ENCODE results near the gene DGKG.

Gene DGKG

GRCh38 chr3:186318135-186318534, 43.9 kb downstream of the DGKG start:
- DNase-seq (ENCODE audit: low read depth in 2 of 2) = no peak

DNA sequence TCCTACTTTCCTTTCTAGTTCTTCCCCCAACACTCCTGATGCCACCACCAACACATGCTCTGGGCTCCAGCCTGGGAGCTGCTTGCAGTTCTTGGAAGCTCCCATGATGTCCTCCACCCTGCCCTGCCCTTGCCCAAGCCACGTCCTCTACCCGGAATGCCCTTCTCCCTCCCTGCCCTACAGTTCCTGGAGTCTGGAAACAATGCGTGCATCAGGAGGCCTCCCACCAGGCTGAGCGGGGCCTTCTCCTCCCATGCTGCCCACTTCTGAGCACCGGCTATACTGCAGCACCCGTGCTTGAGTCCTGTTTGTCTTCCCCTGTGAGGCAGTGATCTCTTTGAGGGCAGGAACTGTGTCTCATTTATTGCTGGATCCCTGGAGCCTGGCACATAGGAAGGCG, 44.6 kb downstream of the DGKG start:
- DNase-seq (ENCODE audit: low read depth in 2 of 2) = no peak

DNA sequence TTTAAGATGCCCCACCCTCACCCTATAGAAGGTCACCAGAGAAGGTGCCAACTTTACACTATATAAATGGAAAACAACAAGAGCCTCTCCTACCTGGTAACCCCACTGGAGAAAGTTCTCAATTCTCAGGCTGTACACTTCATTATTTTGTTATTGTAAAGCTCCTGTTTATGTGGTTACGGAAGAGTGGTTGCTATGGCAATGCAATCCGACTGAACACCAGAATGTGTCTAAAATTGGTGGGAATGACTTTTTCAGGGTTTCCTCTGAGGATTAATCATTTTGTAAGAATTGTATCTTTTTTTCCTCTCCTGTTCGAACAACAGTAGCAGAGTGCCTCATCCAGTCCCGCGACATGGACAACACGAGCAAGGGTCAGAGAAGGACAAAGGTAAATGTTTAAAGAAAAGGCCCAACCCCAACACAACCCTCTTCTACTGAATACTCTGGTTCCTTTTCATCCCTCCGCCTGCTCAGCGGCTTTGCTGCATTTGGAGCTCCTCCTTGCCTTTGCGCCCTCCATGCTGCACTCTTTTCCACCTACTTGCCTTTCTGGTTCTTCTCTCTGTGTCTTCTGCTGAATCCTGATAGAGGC, 45.3 kb downstream of the DGKG start:
- DNase-seq (ENCODE audit: low read depth in 2 of 2) = no peak

GRCh38 chr3:186315581-186316354, 46.3 kb downstream of the DGKG start:
- DNase-seq (ENCODE audit: low read depth in 2 of 2) = no peak

GRCh38 chr3:186314896-186315295, 47.1 kb downstream of the DGKG start:
- DNase-seq (ENCODE audit: low read depth in 2 of 2) = no peak

GRCh38 chr3:186311441-186311840, 50.6 kb downstream of the DGKG start:
- no peak for DNase-seq (ENCODE audit: low read depth in 2 of 2)

DNA sequence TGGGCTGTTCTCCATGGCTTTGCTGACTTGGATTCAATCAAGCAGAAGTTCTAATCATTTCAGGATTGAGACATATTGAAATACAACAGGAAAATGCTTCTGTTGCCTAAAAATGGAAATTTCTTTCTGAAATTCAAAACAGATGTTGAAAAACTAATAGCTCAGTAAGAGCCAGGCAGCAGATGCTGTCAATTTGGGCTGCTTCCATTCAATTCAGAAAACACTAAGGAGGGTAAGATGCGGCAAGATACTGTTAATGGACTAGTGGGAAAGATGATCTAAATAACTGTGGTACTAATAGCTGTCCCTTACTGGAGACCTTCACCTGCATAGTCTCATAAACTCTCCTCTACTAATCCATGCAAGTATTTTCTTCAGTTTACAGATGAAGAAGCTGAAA, 53.5 kb downstream of the DGKG start:
- DNase-seq (ENCODE audit: low read depth in 2 of 2) = no peak

- DNase-seq (ENCODE audit: low read depth in 2 of 2) = no peak
Measured at GRCh38 chr3:186307594-186308221, 54.3 kb downstream of the DGKG start.

- no peak for DNase-seq (ENCODE audit: low read depth in 2 of 2)
Measured at GRCh38 chr3:186305286-186305685, 56.7 kb downstream of the DGKG start.

- DNase-seq (ENCODE audit: low read depth in 2 of 2) = no peak
Measured at GRCh38 chr3:186303965-186304364, 58.1 kb downstream of the DGKG start.

GRCh38 chr3:186299327-186299726, 62.7 kb downstream of the DGKG start:
- no peak for DNase-seq (ENCODE audit: low read depth in 2 of 2)

DNA sequence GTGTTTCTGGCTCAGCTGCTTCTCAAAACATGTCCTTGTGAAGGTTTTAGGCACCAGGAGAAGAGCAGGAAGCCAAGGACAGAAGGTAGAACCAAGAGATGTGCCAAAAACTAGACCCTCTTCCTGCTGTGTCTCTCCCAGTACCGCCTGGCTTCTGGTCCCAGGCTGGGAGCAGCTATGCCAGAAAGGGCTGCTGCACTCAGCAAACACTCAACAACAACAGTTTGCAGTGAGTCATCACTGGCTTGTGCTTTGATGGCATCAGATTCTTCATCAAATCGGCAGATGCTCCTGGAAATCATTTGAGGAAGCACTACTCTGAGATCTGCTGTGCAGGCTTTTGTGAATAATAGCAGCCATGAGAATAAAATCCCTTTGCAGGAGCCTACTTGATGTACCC, 63.2 kb downstream of the DGKG start:
- DNase-seq (ENCODE audit: low read depth in 2 of 2) = no peak

DNA sequence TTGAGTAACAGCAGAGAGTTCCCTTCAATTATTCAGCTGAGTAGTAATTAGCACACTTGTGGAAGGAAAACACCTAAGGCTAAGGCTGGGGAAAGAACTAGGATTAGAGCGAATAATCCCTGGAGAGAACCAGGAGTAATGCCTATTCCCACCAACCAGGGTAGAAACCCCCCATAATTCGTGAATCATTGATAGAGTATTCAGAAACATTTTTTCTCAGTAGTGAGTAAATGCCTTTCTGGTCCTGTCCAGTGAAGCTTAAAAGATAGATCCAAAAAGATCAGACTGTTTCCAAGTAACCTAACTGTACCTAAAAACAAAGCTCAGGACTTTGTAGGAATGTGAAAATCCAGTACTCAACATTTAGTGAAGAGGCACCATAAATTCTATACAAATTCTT, 71.2 kb downstream of the DGKG start:
- no peak for DNase-seq (ENCODE audit: low read depth in 2 of 2)

GRCh38 chr3:186287711-186288110, 74.3 kb downstream of the DGKG start:
- no peak for DNase-seq (ENCODE audit: low read depth in 2 of 2)

- no peak for DNase-seq (ENCODE audit: low read depth in 2 of 2)
Measured at GRCh38 chr3:186286114-186286513, 75.9 kb downstream of the DGKG start.

DNA sequence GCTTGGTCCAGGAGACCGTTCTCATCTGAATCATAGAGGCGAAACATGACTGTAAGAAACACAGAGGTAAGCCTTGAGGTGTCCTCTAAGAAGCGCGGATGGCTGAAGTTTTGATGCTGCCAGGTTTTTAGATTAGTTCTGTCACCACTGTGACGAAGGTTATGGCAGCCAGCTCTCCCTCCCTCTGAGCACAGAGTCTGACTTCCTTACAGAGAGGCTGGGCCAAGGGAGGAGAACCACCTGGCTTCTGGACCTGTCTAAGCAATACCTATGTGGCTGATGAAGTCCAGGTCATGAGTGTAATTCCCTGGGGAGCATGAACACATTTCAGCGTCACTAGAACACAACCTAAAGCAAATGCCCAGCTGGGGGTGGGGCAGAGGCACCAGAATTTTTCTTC, 77.4 kb downstream of the DGKG start:
- DNase-seq (ENCODE audit: low read depth in 2 of 2) = no peak

DNA sequence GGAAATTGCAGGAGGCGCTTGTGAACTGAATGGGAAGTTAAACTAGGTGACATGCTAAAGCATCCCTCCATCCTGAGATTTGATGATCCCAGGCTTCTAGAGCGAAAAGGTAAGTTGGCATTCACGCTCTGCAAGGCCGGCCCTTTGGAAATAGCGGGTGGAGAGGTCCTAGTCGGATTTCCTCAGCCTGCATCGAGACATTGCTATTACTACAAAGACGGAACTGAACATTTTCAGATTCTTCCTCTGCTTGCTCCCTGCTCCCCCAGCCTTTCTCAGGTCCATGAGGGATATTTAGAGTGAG, 77.7 kb downstream of the DGKG start:
- no peak for DNase-seq (ENCODE audit: low read depth in 2 of 2)

GRCh38 chr3:186283651-186284348, 78.2 kb downstream of the DGKG start:
- no peak for DNase-seq (ENCODE audit: low read depth in 2 of 2)

DNA sequence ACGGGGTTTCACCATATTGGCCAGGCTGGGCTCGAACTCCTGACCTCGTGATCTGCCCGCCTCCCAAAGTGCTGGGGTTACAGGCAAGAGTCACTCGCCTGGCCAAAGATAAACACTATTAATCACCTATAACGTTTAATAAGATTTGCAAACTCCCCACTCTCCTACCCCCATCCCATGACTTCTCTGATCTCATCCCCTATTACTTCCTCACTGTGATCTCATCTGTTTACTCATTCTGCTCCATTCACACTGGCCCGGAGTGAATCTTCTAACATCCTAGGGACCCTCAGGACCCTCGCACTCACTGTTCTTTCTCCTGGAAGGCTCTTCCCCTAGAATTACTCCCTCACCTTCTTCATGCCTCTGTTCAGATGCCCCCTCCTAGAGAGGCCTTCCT, 78.9 kb downstream of the DGKG start:
- no peak for DNase-seq (ENCODE audit: low read depth in 2 of 2)

- DNase-seq (ENCODE audit: low read depth in 2 of 2) = no peak
Measured at GRCh38 chr3:186281176-186281575, 80.9 kb downstream of the DGKG start.

- no peak for DNase-seq (ENCODE audit: low read depth in 2 of 2)
Measured at GRCh38 chr3:186280737-186281136, 81.3 kb downstream of the DGKG start.

DNA sequence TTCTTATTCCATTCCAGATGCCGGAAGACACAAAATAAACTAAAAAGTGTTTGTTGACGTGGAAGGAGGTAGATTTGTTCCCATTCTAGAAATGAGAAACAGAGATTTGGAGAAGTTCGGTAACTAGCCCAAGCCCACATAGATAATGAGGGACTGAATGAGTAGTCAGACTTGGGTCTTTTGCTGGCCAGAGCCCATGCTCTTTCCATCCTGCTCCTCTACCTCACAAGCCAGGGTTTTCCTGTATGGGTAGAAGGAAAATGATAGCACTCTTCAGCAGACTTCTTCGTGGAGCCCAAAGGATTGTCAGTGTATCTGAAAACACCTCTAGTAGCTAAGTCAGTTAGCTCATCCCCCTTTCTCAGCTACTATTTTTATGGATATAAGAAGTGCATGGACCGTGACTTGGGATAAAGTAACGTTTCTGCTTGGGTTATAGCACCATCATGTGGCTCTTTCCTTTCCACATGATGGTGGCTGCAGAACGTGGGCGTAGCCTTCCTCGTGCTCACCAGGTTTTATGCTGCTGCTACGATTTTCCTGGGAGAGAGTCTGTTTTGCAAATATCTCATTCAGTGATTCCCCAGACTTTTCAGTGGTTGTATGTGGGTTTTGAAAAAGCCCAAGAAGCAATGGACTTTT, 84.6 kb downstream of the DGKG start:
- DNase-seq (ENCODE audit: low read depth in 2 of 2) = no peak
